Stimulated activated CD4-positive, alpha-beta T cell treated with anti-CD3 and anti-CD28 coated beads, Interleukin-4, amount 100 ng/mL, for 48 hours (primary cell): Measurements from ENCODE around the gene ASTN2.

Source experiments
- DNase-seq, 2 donors: peaks; one replicate each; pipeline ENCODE4 v3.0.0-alpha.2; 2020; ENCODE audit warnings: low read depth in 2 of 2

ASTN2 gene

GRCh38 chr9:116627433-116627832, 787.4 kb downstream of the ASTN2 start:
- DNase-seq, result no peak

DNA sequence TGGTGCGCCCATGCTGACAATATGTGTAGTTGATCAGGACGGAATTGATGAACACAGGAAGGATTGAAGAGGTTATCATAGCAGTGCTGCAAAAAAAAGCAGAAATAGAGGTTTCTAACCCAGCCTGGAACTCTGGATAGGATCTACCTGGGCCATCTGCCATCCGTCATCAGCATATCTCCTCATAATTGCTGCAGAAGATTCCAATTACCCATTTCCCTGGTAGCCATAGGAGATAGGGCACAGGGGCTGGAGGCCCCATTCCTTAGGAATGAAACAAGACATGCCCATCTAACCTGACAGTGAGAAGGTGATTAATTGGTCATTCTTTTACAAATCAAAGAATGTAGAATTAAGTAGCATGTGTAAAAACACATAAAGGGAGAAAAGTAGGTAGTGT, 788.1 kb downstream of the ASTN2 start:
- DNase-seq, result no peak

DNA sequence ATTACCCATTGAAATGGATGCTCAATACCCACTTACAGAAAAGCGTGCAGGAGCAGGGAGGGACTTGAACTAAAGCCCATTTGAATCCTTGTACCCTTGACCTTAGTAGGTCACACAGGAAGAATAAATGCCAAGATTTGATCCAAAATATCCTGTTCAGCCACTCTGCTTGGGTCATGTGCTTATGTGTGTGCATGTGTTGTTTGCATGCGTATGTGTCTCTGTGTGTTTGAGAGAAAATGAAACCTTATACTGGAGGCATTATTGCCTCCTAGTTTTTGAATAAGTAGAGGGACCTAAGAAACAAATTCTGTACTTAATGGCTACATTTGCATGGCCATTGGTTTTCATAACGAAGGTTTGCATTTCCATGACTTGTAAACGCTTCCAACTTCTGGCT, 791.1 kb downstream of the ASTN2 start:
- no peak for DNase-seq

DNA sequence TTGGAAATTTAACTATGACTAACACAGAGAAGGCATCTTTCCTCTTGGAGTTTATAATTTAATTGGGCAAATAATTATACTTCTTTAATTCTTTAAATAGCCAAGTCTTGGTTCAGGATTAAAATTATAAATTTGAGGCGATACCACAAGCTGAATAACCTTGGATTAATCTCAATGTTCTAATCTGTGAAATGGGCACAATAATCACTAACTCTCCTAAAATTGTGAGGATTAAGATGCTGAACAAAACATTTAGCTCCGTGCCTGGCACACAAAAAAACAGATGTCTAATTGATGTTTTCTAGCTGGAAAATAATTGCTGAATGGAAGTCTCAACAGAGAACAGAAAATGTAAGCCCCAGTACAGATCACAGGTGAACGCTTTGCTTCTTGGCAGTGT, 797.5 kb downstream of the ASTN2 start:
- no peak for DNase-seq

GRCh38 chr9:116616304-116616914, 798.4 kb downstream of the ASTN2 start:
- DNase-seq, result no peak

DNA sequence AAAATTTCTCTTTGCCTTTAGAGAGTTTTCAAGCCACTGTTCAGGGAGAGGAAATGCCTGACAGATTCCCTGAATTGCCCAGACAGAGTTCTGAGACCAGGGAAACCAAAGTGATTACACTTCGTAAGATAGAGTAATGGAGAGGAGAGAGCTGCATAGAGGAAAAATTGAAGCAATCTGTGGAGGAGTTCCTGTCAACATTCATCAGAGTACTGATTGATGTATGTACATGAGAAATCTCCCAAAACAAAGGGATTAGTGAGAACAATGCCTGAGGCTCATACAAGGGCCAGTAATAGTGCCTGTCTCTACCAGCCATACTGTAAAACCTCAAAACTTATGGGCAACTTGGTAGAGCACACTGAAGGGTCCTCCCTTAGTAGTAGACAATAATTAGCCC, 806.8 kb downstream of the ASTN2 start:
- no peak for DNase-seq

- no peak for DNase-seq
These were observed 808.9 kb downstream of the ASTN2 start for GRCh38 chr9:116605904-116606341.

GRCh38 chr9:116605060-116605459, 809.8 kb downstream of the ASTN2 start:
- DNase-seq, result no peak

- DNase-seq, result no peak
These were observed 810.6 kb downstream of the ASTN2 start for GRCh38 chr9:116604251-116604650.

- DNase-seq, result no peak
These were observed 815.4 kb downstream of the ASTN2 start for GRCh38 chr9:116599342-116599884.

- no peak for DNase-seq
These were observed 818.2 kb downstream of the ASTN2 start for GRCh38 chr9:116596646-116597045.

DNA sequence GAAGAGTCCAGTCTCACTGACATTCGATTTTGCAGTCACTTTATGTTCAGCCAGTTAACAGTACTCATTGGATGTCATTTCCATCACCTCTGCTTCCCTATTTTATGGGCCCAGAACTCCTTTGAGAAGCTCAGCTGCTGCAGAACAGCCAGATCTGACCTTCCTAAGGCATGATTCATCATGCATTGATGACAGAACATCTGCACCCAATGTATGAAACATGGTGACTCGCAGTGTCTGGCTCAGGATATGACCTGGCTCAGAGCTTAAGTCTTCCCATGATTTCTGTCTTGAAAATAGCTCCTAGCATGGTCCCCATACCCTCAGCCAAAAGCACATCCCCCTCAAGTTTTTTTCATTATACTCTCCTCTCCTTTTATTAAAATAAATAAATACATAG, 820.3 kb downstream of the ASTN2 start:
- no peak for DNase-seq

- DNase-seq, result no peak
These were observed 821.9 kb downstream of the ASTN2 start for GRCh38 chr9:116592970-116593369.

DNA sequence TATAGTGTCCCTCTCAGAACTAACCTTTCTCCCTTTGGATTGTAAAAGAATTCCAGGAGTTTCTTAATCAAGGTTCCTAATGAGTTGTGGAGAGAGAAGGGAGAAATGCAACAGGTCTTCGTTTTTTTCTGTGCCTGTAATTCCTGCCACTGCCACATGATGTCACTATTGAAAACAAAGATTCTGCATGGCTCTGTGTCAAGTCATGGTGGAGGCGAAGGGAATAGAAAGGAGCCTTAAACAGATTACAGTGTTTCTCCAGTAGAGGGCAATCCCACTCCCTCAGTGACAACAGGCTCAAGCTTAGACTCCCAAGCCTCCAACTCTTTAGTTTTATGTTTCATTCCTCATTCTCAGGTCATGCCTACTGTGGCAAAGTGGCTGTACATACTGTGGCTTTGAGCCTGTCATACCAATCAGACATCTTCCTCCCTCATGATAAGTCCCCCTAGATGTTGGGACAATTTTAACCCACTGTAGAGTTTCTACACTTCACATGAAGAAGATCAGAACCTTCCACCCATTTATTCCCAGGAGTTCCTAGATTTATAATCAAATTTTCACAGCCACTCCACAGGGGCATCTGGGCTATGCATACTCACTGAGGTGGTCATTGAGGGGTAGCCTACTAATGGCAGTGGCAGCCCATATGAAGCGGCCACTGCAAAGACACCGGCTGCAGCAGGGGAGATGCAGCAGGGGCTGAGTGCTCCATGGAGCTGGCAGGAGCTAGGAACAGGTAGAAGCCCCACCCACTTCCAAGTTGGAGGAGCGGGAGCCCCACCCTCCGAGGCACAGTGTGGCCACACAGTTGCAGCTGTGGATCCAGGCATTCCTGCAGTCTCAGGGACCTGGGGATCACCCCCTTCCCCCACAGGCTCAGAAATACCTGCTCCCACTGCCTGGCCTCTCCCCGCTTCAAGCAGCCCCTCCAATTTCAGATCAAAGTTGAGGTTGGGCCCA, 825.2 kb downstream of the ASTN2 start:
- peak; percentile 6 to 7 for DNase-seq

DNA sequence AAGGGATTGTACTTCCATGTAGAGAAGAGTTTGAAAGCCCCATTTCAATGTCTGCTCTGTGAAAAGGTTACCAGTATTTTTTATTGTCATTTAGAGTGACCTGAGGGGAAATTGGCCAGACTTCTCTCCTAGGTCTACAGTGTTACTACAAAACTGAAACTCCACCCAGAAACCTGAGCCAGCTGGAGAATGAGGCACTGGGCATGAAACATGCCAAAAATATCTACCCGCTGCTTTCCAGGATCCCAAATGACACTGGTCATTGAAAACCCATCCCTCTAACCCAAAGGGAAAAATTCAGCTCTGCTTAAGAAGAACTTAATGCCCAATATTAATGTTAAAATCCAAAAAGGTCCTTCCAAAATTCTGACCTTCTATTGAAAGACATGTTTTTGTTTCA, 826.9 kb downstream of the ASTN2 start:
- DNase-seq, result no peak

DNA sequence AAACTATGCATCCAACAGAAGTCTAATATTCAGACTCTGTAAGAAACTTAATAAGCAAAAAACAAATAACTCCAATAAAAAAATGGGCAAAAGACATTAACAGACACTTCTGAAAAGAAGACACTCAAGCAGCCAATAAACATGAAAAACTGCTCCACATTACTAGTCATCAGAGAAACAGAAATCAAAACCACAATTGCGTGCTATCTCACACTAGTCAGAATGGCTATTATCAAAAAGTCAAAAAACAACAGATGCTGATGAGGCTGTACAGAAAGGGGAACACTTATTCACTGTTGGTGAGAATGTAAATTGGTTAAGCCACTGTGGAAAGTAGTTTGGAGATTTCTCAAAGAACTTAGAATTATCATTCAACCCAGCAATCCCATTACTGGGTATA, 829.0 kb downstream of the ASTN2 start:
- no peak for DNase-seq

- no peak for DNase-seq
These were observed 829.7 kb downstream of the ASTN2 start for GRCh38 chr9:116585204-116585603.

DNA sequence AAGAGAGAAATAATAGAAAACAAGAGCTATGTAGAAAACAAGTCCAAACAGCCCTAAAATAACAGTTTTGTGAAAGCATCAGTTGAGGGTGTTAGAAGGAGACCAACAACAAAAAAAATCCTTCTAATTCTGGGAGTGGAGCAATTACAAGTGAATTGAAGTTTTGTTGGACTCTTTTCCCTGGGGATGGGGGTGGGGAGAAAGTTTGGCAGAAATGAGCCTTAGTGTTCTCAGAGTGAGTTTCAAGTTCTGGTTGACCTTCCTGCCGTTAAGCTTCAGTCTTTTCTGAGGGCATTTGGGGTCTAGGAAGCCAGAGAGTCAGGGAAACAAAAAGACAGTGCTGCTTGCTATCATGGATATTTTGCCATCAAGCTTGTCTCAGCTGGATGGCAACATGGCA, 834.0 kb downstream of the ASTN2 start:
- no peak for DNase-seq

- DNase-seq, result no peak
These were observed 838.5 kb downstream of the ASTN2 start for GRCh38 chr9:116576386-116576785.

DNA sequence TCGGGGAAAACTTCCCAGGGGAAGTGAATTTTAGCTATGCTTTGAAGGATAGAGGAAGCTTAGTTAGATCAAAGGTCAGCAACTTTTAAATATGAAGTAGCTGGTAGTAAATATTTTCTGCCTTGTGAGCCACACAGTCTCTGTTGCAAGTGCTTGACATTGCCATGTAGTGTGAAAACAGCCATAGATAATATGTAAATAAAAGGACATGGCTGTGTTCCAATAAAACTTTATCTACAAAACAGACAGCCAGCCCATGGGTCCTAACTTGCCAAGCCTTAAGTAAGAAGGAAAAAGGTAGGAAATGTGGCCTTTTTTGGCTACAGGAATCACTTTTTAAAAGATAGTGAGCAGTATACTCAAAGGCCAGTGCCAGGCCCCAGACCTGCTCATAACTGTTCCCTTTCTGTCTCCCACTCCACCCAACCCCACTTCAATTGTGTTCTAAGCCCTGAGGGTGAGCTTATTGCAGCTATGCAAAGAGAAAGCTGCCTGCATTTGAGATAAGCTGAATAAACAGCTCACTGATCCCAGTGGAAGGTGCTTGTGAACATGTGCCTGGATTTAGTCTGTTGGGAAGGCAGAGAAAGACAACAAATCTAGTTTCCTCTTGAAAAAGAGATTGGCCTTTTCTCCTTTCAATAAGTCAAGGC, 840.7 kb downstream of the ASTN2 start:
- DNase-seq, result no peak

- peak; percentile 6 to 43 for DNase-seq
These were observed 842.6 kb downstream of the ASTN2 start for GRCh38 chr9:116572095-116572748.

DNA sequence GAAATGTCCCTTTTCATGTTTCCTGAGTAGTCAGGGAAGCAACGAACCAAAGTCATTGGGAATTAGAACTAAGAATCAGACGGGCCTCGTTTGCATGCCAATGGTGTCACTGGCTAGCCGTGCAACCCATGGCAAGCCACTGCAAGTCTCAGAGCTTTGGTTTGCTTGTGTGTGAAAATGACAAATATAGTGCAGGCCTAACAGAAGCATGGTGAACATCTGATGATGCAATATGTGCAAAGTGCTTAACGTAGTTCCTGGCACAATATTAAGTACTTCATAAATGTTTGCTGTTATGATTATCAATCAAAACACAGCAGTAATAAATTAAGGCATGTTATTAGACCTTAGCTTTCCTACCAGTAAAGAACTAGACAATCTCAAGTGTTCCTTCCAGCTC, 845.7 kb downstream of the ASTN2 start:
- DNase-seq, result no peak
